GM19099 (cell line): ENCODE results near the gene NCAPD3.

Source experiments
- POLR2A ChIP-seq: IDR thresholded peaks from 3 replicates; pipeline ENCODE4 v1.6.1; 2011; ENCODE audit warnings: low read depth; ENCODE audit not compliant: insufficient read length; ENCODE audit errors: extremely low read depth

Gene NCAPD3

DNA sequence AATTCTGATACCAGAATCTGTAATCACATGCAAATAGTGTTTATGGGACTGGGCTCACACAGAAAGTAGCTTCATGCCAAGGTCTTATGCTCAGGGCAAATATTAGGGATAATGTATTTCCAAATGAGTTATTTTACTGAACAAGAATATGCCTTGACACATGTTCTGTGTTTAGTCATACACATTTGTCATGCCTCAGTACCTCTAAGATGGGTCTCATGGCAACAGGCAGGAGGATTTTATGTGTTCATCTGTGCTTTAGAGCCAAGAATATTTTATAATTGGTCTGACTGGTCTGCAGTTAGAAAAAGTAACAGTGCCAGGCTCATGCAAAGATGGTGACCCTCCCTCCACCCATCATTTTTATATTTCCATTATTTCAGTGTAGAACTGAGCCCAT, 105.8 kb downstream of the NCAPD3 start:
- no peak for TF ChIP-seq POLR2A

DNA sequence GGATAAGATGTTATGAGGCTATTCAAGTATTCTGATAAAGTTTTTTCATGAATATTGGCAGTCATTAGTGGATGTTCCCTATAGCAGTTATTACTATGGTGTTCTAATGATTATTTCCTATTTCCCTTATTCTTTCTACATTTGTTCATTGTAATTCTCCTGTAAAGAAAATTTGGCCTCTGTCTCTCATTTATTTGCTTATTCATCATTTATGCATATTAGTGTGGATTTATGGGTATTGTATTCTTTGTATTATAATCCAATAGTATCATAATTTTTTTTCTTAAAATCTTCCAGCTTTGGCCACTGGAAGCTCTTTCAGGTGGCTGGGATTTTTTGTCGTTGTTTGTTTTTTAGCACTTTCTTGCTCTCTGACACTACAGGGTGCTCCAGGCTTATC, 107.6 kb downstream of the NCAPD3 start:
- TF ChIP-seq POLR2A, result no peak

DNA sequence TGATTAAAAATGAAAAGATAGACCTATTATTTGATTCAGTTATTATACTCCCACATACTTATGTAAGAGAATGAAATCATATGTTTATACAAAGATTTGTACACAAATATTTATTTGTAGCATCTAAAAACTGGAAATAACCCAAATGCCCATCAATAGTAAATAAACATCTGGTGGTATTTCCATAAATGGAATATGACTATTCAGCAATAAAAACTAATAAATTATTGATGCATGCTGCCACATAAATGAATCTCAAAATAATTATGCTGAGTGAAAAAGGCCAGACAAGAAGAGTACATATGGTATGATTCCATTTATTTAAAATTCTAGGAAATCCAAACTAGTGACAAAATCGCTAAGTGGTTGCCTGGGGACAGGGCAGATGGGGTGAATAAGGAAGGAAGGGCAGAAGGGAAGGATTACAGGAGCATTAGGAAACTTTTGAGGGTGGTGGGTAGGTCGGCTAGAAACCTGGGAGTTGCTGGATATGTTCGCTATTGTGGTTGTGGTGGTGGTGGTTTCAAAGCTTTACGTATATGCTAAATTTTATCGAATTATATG, 113.4 kb downstream of the NCAPD3 start:
- TF ChIP-seq POLR2A, result no peak
